A549 (cell line): ENCODE results near the gene GALNT18. TPM values are rescaled to one million over a fixed set of nuclear protein-coding genes. Genes with fewer than 3 reads are reported as not detected.

ENCODE experiments used
- ATAC-seq, 2 experiments: fragments of 200-7000 bp in 1 of 2; fragments of >200 bp in 1 of 2; cut with Nextera tagmentation in 1 of 2; cut with Tn5 transposase in 1 of 2; 3 replicates each; pipeline versions ENCODE4 v1.8.0 to v1.9.1; 2018 to 2020; ENCODE audit warnings: mild to moderate bottlenecking in 1 of 2, moderate library complexity in 1 of 2
- CTCF ChIA-PET: fragments of 300-600 bp; sonication (Branson Sonifier 250); formaldehyde crosslinking; extraction: SDS; loops from one replicate; lab custom pipeline; 2021; ENCODE audit warnings: antibody characterized with exemption, inconsistent platforms; lab: Yijun Ruan, JAX
- POLR2A ChIA-PET: fragments of 350-600 bp; formaldehyde crosslinking; extraction: SDS; loops from one replicate; lab custom pipeline; 2021; ENCODE audit warnings: antibody characterized with exemption, inconsistent platforms; lab: Yijun Ruan, JAX
- DNase-seq, 2 experiments: peaks; one replicate each; pipeline versions ENCODE4 v3.0.0 to v3.0.0-alpha.2; 2011 to 2016; ENCODE audit warnings: low read depth in 1 of 2, low spot score in 1 of 2
- FAIRE-seq: peaks from 2 replicates; lab custom pipeline; 2011; peaks lifted over from hg19 to GRCh38; lab: Jason Lieb, UNC
- H3K27ac ChIP-seq, 2 experiments: fragments of >200 bp; sonication (Bioruptor Twin); formaldehyde crosslinking; 3 replicates each; pipeline ENCODE4 v1.5.1; 2016 to 2017
- H3K4me1 ChIP-seq: fragments of >200 bp; sonication (Bioruptor Twin); formaldehyde crosslinking; 3 replicates; pipeline ENCODE4 v1.6.1; 2016
- H3K4me2 ChIP-seq: fragments of >200 bp; sonication (Bioruptor Twin); formaldehyde crosslinking; 3 replicates; pipeline ENCODE4 v1.6.1; 2016
- H3K4me3 ChIP-seq: fragments of >200 bp; sonication (Bioruptor Twin); formaldehyde crosslinking; 3 replicates; pipeline ENCODE4 v1.5.1; 2016
- H3K9me3 ChIP-seq: fragments of >200 bp; sonication (Bioruptor Twin); formaldehyde crosslinking; 3 replicates; pipeline ENCODE4 v1.6.1; 2016
- BHLHE40 ChIP-seq: IDR thresholded peaks from 2 replicates; pipeline ENCODE4 v1.6.1; 2012; ENCODE audit warnings: low read depth, low read length, inconsistent platforms
- CBX8 ChIP-seq: fragments of 200-600 bp; sonication (generic); IDR thresholded peaks from 2 replicates; pipeline ENCODE4 v1.6.1; 2016
- EHF ChIP-seq: fragments of 250-450 bp; sonication (Bioruptor Pico); IDR thresholded peaks from 2 replicates; pipeline ENCODE4 v1.5.0; 2020; ENCODE audit warnings: mild to moderate bottlenecking
- ELK1 ChIP-seq: fragments of 150-350 bp; IDR thresholded peaks from 2 replicates; pipeline ENCODE4 v1.6.1; 2014; ENCODE audit warnings: low read depth, mild to moderate bottlenecking, low read length
- ESRRA ChIP-seq: fragments of 150-350 bp; IDR thresholded peaks from 2 replicates; pipeline ENCODE4 v1.6.1; 2014; ENCODE audit warnings: mild to moderate bottlenecking, low read length, borderline replicate concordance
- FOSL2 ChIP-seq, 2 experiments: fragments of 450-650 bp in 1 of 2; fragments of >200 bp in 1 of 2; sonication (Bioruptor Twin) in 1 of 2; formaldehyde crosslinking; IDR thresholded peaks; 2 replicates each; pipeline versions ENCODE4 v1.5.0 to v1.6.1; 2016 to 2020; ENCODE audit warnings: mild to moderate bottlenecking in 1 of 2, moderate library complexity in 1 of 2
- HDAC2 ChIP-seq: fragments of 200-600 bp; sonication (generic); IDR thresholded peaks from 2 replicates; pipeline ENCODE4 v1.6.1; 2016
- HES2 ChIP-seq: fragments of >200 bp; sonication (Bioruptor Twin); formaldehyde crosslinking; IDR thresholded peaks from 2 replicates; pipeline ENCODE4 v1.6.1; 2016
- HOXA7 ChIP-seq: fragments of 250-450 bp; sonication (Bioruptor Pico); IDR thresholded peaks from 2 replicates; pipeline ENCODE4 v1.5.0; 2020; ENCODE audit warnings: mild to moderate bottlenecking, moderate library complexity
- HOXB5 ChIP-seq: fragments of 250-450 bp; sonication (Bioruptor Pico); IDR thresholded peaks from 2 replicates; pipeline ENCODE4 v1.5.0; 2020; ENCODE audit warnings: mild to moderate bottlenecking, moderate library complexity
- JUN ChIP-seq, 2 experiments: fragments of >200 bp; sonication (Bioruptor Twin); formaldehyde crosslinking; IDR thresholded peaks; 2 replicates in 1 of 2; 3 replicates in 1 of 2; pipeline ENCODE4 v1.6.1; 2016 to 2017
- KDM1A ChIP-seq: fragments of 200-600 bp; sonication (generic); IDR thresholded peaks from 2 replicates; pipeline ENCODE4 v1.6.1; 2016; ENCODE audit warnings: low read depth, mild to moderate bottlenecking
- KDM5A ChIP-seq: fragments of 200-600 bp; sonication (generic); IDR thresholded peaks from 2 replicates; pipeline ENCODE4 v1.6.1; 2016; ENCODE audit warnings: antibody characterized with exemption, mild to moderate bottlenecking
- PBX3 ChIP-seq: IDR thresholded peaks from 2 replicates; pipeline ENCODE4 v1.6.1; 2012
- POLR2AphosphoS2 ChIP-seq: conservative IDR thresholded peaks from 2 replicates; pipeline ENCODE4 v1.6.1; 2012; ENCODE audit warnings: low read length, improper control_type of control experiment, inconsistent platforms
- RAD21 ChIP-seq, 2 experiments: fragments of >200 bp in 1 of 2; sonication (Bioruptor Twin) in 1 of 2; formaldehyde crosslinking in 1 of 2; IDR thresholded peaks in 1 of 2; conservative IDR thresholded peaks in 1 of 2; 2 replicates in 1 of 2; 3 replicates in 1 of 2; pipeline ENCODE4 v1.6.1; 2012 to 2018; ENCODE audit warnings: inconsistent platforms in 1 of 2
- RCOR1 ChIP-seq: fragments of 150-350 bp; IDR thresholded peaks from 2 replicates; pipeline ENCODE4 v1.6.1; 2014; ENCODE audit warnings: antibody characterized with exemption, low read length, low read depth
- SMC3 ChIP-seq: fragments of >200 bp; sonication (Bioruptor Twin); formaldehyde crosslinking; IDR thresholded peaks from 3 replicates; pipeline ENCODE4 v1.6.1; 2018; ENCODE audit warnings: inconsistent platforms
- USF2 ChIP-seq: fragments of 450-650 bp; IDR thresholded peaks from 2 replicates; pipeline ENCODE4 v1.6.1; 2014; ENCODE audit warnings: antibody characterized with exemption
- ZC3H11A ChIP-seq: fragments of 450-650 bp; IDR thresholded peaks from 2 replicates; pipeline ENCODE4 v1.6.1; 2014; ENCODE audit warnings: antibody characterized with exemption, mild to moderate bottlenecking
- ZSCAN20 ChIP-seq: fragments of 250-450 bp; sonication (Bioruptor Pico); IDR thresholded peaks from 2 replicates; pipeline ENCODE4 v1.8.0; 2022; ENCODE audit warnings: mild to moderate bottlenecking, moderate library complexity
- WGBS: methylation state at CpG from one replicate; pipeline ENCODE4 v1.1.6; 2017; ENCODE audit errors: missing lambda C conversion rate; 5-methylcytosine and 5-hydroxymethylcytosine counted together
- polyA plus RNA-seq, 4 experiments: library from polyadenylated mRNA; depleted of rRNA in 3 of 4; stranded (reverse); fragments of >200 nt; fragmentation: RNase III in 1 of 4; extraction: RNeasy Plus Mini Kit Qiagen cat#74134 plus additional on column Dnase treatment in 1 of 4; gene quantifications; 2 replicates in 3 of 4; 3 replicates in 1 of 4; pipeline ENCODE4 v1.2.3, GENCODE V29; 2011 to 2017

GALNT18 gene
- polyA plus RNA-seq, 2 of the 4 experiments (the other 2 are of a cell fraction): 6.7 to 16.1 TPM

- TF ChIP-seq POLR2AphosphoS2: no peak
- no peak for TF ChIP-seq KDM5A
- TF ChIP-seq CBX8: no peak
- TF ChIP-seq HDAC2: no peak
- no peak for TF ChIP-seq ELK1
- TF ChIP-seq ZSCAN20: no peak
- TF ChIP-seq RAD21 (conservative IDR thresholded peaks at IDR 0.05 in 1 of 2, IDR thresholded peaks at IDR 0.05 in 1 of 2): no peak
Observed at GRCh38 chr11:11512929-11513328, 108.9 kb downstream of the GALNT18 start (continued).

- 89% methylated on average over 6 of the region's 6 CpGs for WGBS
- ATAC-seq (no peak), DNase-seq (no peak), FAIRE-seq (no peak)
- Histone ChIP-seq H3K4me1 (0 out of 3 replicates have a peak, but pooled peaks cover 2% of the 10 kb centered on the region), H3K27ac (no peak overlapping the region), H3K4me3 (no peak overlapping the region), H3K9me3 (no peaks in the 10 kb centered on the region), H3K4me2 (no peak overlapping the region)
- ChIA-PET POLR2A (no interaction called here), CTCF (no interaction called here)
- no peak for TF ChIP-seq KDM1A
- TF ChIP-seq HOXA7: no peak
- TF ChIP-seq ESRRA: no peak
- no peak for TF ChIP-seq FOSL2 (IDR thresholded peaks at IDR 0.05)
- no peak for TF ChIP-seq FOSL2 (CRISPR knock-in tag; IDR thresholded peaks at IDR 0.05)
- no peak for TF ChIP-seq SMC3
- TF ChIP-seq USF2: no peak
- no peak for TF ChIP-seq EHF
- TF ChIP-seq HES2: no peak
Observed at GRCh38 chr11:11512502-11512901, 109.3 kb downstream of the GALNT18 start.

GRCh38 chr11:11512090-11512489 is 109.7 kb downstream of the GALNT18 start:
- H3K4me1 ChIP-seq: 0 out of 3 replicates have a peak, but pooled peaks cover 2% of the 10 kb centered on the region
- no peak overlapping the region for H3K27ac ChIP-seq
- ChIA-PET CTCF (no interaction called here), POLR2A (no interaction called here)
- no peaks in the 10 kb centered on the region for H3K9me3 ChIP-seq
- no peak overlapping the region for H3K4me2 ChIP-seq
- ATAC-seq: no peak
- no peak overlapping the region for H3K4me3 ChIP-seq
- no peak for DNase-seq
- 97% methylated on average over 6 of the region's 6 CpGs for WGBS
- FAIRE-seq: no peak
- TF ChIP-seq RCOR1 (no peak), ZC3H11A (no peak), USF2 (no peak), JUN (IDR thresholded peaks at IDR 0.05) (no peak), PBX3 (no peak), HDAC2 (no peak), HOXB5 (CRISPR knock-in tag) (no peak), BHLHE40 (no peak)
